Measurements from ENCODE around the gene PADI6.

Gene PADI6

GRCh38 chr1:17437580-17438317 is 65.8 kb downstream of the PADI6 start:
- peaks cover 23% of the 10 kb centered on the region for H3K27me3 ChIP-seq (ENCODE audit: insufficient read depth, low read length)
- peaks cover 64% of the 10 kb centered on the region for H3K4me1 ChIP-seq (ENCODE audit: insufficient read depth, low read length)
- peak overlapping the region; percentile 100 for H3K9ac ChIP-seq (ENCODE audit: low read depth, low read length)
- under 1% methylated on average over 115 of the region's 115 CpGs for WGBS
- H3K4me3 ChIP-seq (ENCODE audit: low read length): peak overlapping the region; percentile 98
- H3K9me3 ChIP-seq (ENCODE audit: insufficient read depth, low read depth, low read length): no peaks in the 10 kb centered on the region
- peak overlapping the region; percentile 98 for H3K27ac ChIP-seq (ENCODE audit: low read depth, low read length)
- peaks cover 43% of the 10 kb centered on the region for H3K36me3 ChIP-seq (ENCODE audit: insufficient read depth, low read length)

GRCh38 chr1:17438318-17439249 is 66.6 kb downstream of the PADI6 start:
- H3K4me3 ChIP-seq (ENCODE audit: low read length): peak overlapping the region; percentile 98
- peaks cover 35% of the 10 kb centered on the region for H3K36me3 ChIP-seq (ENCODE audit: insufficient read depth, low read length)
- peaks cover 23% of the 10 kb centered on the region for H3K27me3 ChIP-seq (ENCODE audit: insufficient read depth, low read length)
- WGBS: under 1% methylated on average over 77 of the region's 78 CpGs
- peak overlapping the region; percentile 98 for H3K27ac ChIP-seq (ENCODE audit: low read depth, low read length)
- H3K4me1 ChIP-seq (ENCODE audit: insufficient read depth, low read length): peaks cover 57% of the 10 kb centered on the region
- H3K9me3 ChIP-seq (ENCODE audit: insufficient read depth, low read depth, low read length): no peaks in the 10 kb centered on the region
- H3K9ac ChIP-seq (ENCODE audit: low read depth, low read length): peak overlapping the region; percentile 100

- Histone ChIP-seq H3K4me1 (ENCODE audit: insufficient read depth, low read length) (peaks cover 50% of the 10 kb centered on the region), H3K36me3 (ENCODE audit: insufficient read depth, low read length) (peaks cover 26% of the 10 kb centered on the region), H3K9ac (ENCODE audit: low read depth, low read length) (peak within 1 kb of the TSS; percentile 100), H3K27ac (ENCODE audit: low read depth, low read length) (peak within 1 kb of the TSS; percentile 98), H3K9me3 (ENCODE audit: insufficient read depth, low read depth, low read length) (no peaks in the 10 kb centered on the region), H3K27me3 (ENCODE audit: insufficient read depth, low read length) (peaks cover 23% of the 10 kb centered on the region), H3K4me3 (ENCODE audit: low read length) (peak within 1 kb of the TSS; percentile 98)
- WGBS: under 1% methylated on average over 73 of the region's 75 CpGs
Measured at GRCh38 chr1:17439250-17440073, 67.5 kb downstream of the PADI6 start, which contains the start of gene RCC2. TSS of gene RCC2 (minus strand) at chr1:17439677. CDS start at chr1:17438514, 1,163 bp downstream.

GRCh38 chr1:17440074-17440826 is 68.3 kb downstream of the PADI6 start:
- WGBS: 14% methylated on average over 18 of the region's 18 CpGs
- 0 out of 2 replicates have a peak overlapping the region, but pooled peaks have one; percentile 37 for H3K27ac ChIP-seq (ENCODE audit: low read depth, low read length)

GRCh38 chr1:17440827-17441168 is 68.8 kb downstream of the PADI6 start:
- peak overlapping the region; percentile 98 for H3K4me3 ChIP-seq (ENCODE audit: low read length)
- H3K9ac ChIP-seq (ENCODE audit: low read depth, low read length): no peak overlapping the region
- H3K36me3 ChIP-seq (ENCODE audit: insufficient read depth, low read length): peaks cover 15% of the 10 kb centered on the region
- no peaks in the 10 kb centered on the region for H3K9me3 ChIP-seq (ENCODE audit: insufficient read depth, low read depth, low read length)
- peaks cover 37% of the 10 kb centered on the region for H3K4me1 ChIP-seq (ENCODE audit: insufficient read depth, low read length)
- H3K27me3 ChIP-seq (ENCODE audit: insufficient read depth, low read length): peaks cover 23% of the 10 kb centered on the region
- 19% methylated on average over 6 of the region's 6 CpGs for WGBS
- H3K27ac ChIP-seq (ENCODE audit: low read depth, low read length): no peak overlapping the region; the same call in 1 of the 2 replicates

More at GRCh38 chr1:17440074-17440826, 68.3 kb downstream of the PADI6 start:
- Histone ChIP-seq H3K9me3 (ENCODE audit: insufficient read depth, low read depth, low read length) (no peaks in the 10 kb centered on the region), H3K4me3 (ENCODE audit: low read length) (peak overlapping the region; percentile 98), H3K27me3 (ENCODE audit: insufficient read depth, low read length) (peaks cover 23% of the 10 kb centered on the region), H3K36me3 (ENCODE audit: insufficient read depth, low read length) (peaks cover 19% of the 10 kb centered on the region), H3K4me1 (ENCODE audit: insufficient read depth, low read length) (peaks cover 42% of the 10 kb centered on the region), H3K9ac (ENCODE audit: low read depth, low read length) (peak overlapping the region; percentile 82)

- Histone ChIP-seq H3K36me3 (ENCODE audit: insufficient read depth, low read length) (peaks cover 8% of the 10 kb centered on the region), H3K9ac (ENCODE audit: low read depth, low read length) (no peak overlapping the region), H3K27ac (ENCODE audit: low read depth, low read length) (no peak overlapping the region; the same call in 1 of the 2 replicates), H3K27me3 (ENCODE audit: insufficient read depth, low read length) (peaks cover 23% of the 10 kb centered on the region), H3K9me3 (ENCODE audit: insufficient read depth, low read depth, low read length) (no peaks in the 10 kb centered on the region), H3K4me3 (ENCODE audit: low read length) (peak overlapping the region; percentile 98), H3K4me1 (ENCODE audit: insufficient read depth, low read length) (peaks cover 31% of the 10 kb centered on the region)
- 25% methylated on average over 10 of the region's 10 CpGs for WGBS
Measured at GRCh38 chr1:17441265-17441992, 69.4 kb downstream of the PADI6 start.

GRCh38 chr1:17441993-17442357 is 70.0 kb downstream of the PADI6 start:
- H3K27me3 ChIP-seq (ENCODE audit: insufficient read depth, low read length): peaks cover 23% of the 10 kb centered on the region
- H3K4me1 ChIP-seq (ENCODE audit: insufficient read depth, low read length): peaks cover 25% of the 10 kb centered on the region
- peaks cover 3% of the 10 kb centered on the region for H3K36me3 ChIP-seq (ENCODE audit: insufficient read depth, low read length)
- H3K27ac ChIP-seq (ENCODE audit: low read depth, low read length): no peak overlapping the region
- no peaks in the 10 kb centered on the region for H3K9me3 ChIP-seq (ENCODE audit: insufficient read depth, low read depth, low read length)
- H3K4me3 ChIP-seq (ENCODE audit: low read length): peak overlapping the region; percentile 1; the same call in 1 of the 2 replicates
- no peak overlapping the region for H3K9ac ChIP-seq (ENCODE audit: low read depth, low read length)
- 86% methylated on average over 3 of the region's 4 CpGs for WGBS

GRCh38 chr1:17442841-17443240 is 70.8 kb downstream of the PADI6 start:
- H3K4me1 ChIP-seq (ENCODE audit: insufficient read depth, low read length): peaks cover 23% of the 10 kb centered on the region
- WGBS: 94% methylated on average over 6 of the region's 6 CpGs
- peaks cover 23% of the 10 kb centered on the region for H3K27me3 ChIP-seq (ENCODE audit: insufficient read depth, low read length)
- H3K27ac ChIP-seq (ENCODE audit: low read depth, low read length): no peak overlapping the region
- H3K36me3 ChIP-seq (ENCODE audit: insufficient read depth, low read length): no peaks in the 10 kb centered on the region
- H3K9me3 ChIP-seq (ENCODE audit: insufficient read depth, low read depth, low read length): no peaks in the 10 kb centered on the region
- H3K4me3 ChIP-seq (ENCODE audit: low read length): no peak overlapping the region
- no peak overlapping the region for H3K9ac ChIP-seq (ENCODE audit: low read depth, low read length)

GRCh38 chr1:17447501-17447992 is 75.6 kb downstream of the PADI6 start:
- no peak overlapping the region for H3K4me3 ChIP-seq (ENCODE audit: low read length)
- H3K9me3 ChIP-seq (ENCODE audit: insufficient read depth, low read depth, low read length): no peaks in the 10 kb centered on the region
- WGBS: 93% methylated on average over 12 of the region's 12 CpGs
- H3K27ac ChIP-seq (ENCODE audit: low read depth, low read length): no peak overlapping the region
- H3K36me3 ChIP-seq (ENCODE audit: insufficient read depth, low read length): no peaks in the 10 kb centered on the region
- H3K27me3 ChIP-seq (ENCODE audit: insufficient read depth, low read length): no peaks in the 10 kb centered on the region
- no peaks in the 10 kb centered on the region for H3K4me1 ChIP-seq (ENCODE audit: insufficient read depth, low read length)
- H3K9ac ChIP-seq (ENCODE audit: low read depth, low read length): no peak overlapping the region
